ENCODE data around the gene TMEM63C. TPM values are rescaled to one million over a fixed set of nuclear protein-coding genes. Genes with fewer than 3 reads are reported as not detected.
"Not testable (repeated sequence)": the region's sequence is repeated elsewhere in the genome, so short reads cannot be mapped to it uniquely, and the experiment has no call there.

TMEM63C gene
- total RNA-seq, 2 experiments from 2014 or later, result 0.89 to 1.2 TPM

DNA sequence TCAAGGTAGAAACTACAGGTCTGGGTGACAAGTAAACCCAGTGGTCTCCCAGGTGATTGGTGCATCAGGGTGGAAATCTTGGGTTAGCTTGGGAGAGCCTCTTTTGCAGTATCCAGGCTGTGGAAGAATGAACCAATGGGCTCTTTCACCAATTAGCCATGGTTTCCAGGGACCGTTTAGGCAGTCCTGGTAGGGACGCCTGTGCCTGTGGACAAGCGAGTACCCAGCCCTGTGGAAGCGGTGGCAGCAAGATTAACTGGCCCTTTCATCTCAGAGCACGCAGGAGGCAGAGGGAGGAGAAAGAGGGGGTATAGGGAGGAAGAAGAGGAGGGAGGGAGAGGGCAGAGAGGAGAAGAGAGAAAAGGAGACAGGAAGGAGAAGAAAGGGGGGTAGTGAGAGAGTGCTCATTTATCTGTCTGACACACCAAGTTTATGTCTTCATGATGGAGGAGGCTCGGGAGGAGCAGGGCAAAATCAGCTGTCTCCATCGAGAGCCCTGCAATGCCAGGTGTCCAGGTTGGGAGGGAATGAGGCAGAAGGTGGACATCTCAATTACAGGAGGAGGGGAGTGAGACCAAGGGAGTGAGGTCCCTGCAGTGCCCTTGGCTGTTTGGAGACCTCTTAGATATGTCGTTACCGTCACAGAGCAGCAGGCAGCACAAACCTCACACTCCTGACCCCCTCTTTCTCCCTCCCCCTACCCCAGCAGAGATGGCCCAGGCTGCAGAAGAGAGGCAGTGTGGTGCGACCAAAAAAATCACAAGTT is 35.4 kb upstream of the TMEM63C start:
- H3K4me3 Mint-ChIP-seq, result no peak overlapping the region
- DNase-seq, result no peak
- H3K9me3 Mint-ChIP-seq, result no peaks in the 10 kb centered on the region
- H3K27ac Mint-ChIP-seq, result no peak overlapping the region
- no peaks in the 10 kb centered on the region for H3K36me3 Mint-ChIP-seq
- H3K27me3 Mint-ChIP-seq, result peaks cover 64% of the 10 kb centered on the region
- H3K4me1 Mint-ChIP-seq, result no peaks in the 10 kb centered on the region

DNA sequence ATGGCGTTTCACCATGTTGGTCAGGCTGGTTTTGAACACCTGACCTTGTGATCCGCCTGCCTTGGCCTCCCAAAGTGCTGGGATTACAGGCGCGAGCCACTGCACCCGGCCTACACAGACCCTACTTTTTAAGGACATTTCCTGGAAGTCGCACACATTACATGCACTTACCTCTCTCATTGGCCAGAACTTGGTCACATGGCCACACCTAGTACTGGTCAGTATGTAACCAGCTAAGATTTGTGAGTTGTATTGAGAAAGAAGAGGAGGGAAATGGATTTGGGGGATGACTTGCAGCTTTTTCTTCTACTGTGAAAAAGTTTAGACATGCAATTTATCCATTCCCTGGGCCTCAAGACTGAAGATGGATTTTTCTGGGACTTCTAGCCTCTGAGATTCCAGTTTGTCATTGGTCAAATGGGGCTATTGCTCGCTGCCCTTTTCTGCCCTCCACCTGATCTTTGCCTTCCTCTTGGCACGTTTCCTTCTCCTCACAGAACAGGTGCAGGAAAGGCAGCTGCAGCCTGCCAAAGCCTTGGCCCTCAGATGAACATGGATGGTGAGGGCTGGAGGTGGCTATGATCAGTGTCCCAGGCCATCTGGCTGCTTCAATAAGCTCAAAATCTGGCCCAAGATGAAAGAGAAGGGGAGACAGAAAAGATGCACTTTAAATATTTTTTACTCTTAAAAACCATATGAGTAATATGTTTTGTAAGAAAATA is 32.9 kb upstream of the TMEM63C start:
- H3K27me3 Mint-ChIP-seq, result peaks cover 55% of the 10 kb centered on the region
- H3K4me3 Mint-ChIP-seq, result no peak overlapping the region
- no peaks in the 10 kb centered on the region for H3K36me3 Mint-ChIP-seq
- H3K27ac Mint-ChIP-seq, result no peak overlapping the region
- H3K9me3 Mint-ChIP-seq, result no peaks in the 10 kb centered on the region
- no peaks in the 10 kb centered on the region for H3K4me1 Mint-ChIP-seq
- no peak for DNase-seq

DNA sequence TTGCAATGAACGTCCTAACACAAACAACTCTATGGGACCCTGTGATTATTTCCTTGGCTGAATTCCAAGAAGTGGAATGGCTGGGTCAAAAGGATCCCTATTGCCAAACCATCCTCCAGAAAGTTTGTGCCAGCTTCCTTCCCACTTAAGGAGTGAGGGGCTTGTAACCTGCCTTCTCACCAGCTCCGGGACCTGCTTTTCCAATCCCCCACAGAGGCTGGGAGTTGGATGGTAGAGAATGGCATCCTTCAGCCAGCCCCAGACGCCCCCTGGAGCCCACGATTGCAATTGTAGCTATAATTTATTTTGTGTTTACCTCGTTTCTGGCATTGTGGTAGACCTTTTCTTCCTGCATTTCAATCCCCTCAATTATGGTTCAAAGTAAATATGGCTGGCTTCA is 30.4 kb upstream of the TMEM63C start:
- Mint-ChIP-seq H3K9me3 (no peaks in the 10 kb centered on the region), H3K27ac (no peak overlapping the region), H3K36me3 (no peaks in the 10 kb centered on the region), H3K4me1 (no peaks in the 10 kb centered on the region), H3K27me3 (peaks cover 58% of the 10 kb centered on the region), H3K4me3 (no peak overlapping the region)
- no peak for DNase-seq

DNA sequence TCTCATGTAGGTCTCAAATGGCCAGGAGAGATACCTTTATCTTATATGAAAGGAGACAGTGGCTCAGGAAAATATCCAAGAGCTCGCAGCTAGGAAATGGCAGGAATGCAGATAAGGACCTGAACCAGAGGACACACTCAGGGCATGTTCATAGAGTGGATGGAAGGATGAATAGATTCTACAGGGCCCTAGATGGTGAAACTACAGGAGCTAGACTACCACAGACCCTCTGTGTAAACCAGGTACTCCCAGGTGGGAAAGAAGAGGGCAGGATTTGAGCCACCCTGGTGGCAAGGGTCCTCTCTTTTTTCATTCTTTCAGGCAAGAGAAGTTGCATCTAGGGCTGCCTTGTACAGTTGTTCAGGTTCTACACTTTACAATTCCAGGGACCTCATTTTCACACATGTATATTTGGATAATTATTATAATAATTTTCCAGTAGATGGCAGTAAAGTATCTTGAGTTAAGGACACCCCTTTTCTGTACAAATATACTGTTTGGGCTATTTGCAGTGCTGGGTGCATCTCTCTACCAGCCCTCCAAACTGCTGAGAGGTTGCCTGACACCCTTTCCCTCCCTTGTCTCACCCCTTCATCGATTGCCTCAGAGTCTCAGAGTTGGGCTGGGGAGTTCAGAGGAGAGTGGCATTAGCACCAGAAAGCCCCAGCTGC is 29.5 kb upstream of the TMEM63C start:
- no peaks in the 10 kb centered on the region for H3K9me3 Mint-ChIP-seq

DNA sequence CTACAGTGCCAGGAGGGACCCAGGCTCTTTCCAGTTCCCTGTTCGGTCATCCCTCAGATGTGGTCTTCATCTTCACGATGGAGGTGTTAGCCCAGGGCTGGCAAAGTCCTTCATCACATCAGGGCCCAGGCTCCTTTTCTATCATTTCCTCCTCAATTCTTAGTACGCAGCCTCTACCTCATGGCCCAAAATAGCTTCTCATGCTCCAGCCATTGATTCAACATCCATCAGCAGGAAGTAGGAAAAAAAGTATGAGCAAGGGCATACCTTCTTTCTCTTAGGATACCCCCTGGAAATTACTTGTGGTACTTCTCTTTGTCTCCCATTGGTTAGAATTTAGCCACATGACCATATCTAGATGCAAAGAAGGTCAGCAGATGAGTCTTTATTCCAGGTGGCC is 27.8 kb upstream of the TMEM63C start:
- no peak overlapping the region for H3K4me3 Mint-ChIP-seq
- H3K4me1 Mint-ChIP-seq, result no peaks in the 10 kb centered on the region
- no peak overlapping the region for H3K27ac Mint-ChIP-seq
- no peaks in the 10 kb centered on the region for H3K9me3 Mint-ChIP-seq
- no peak for DNase-seq
- H3K27me3 Mint-ChIP-seq, result peaks cover 55% of the 10 kb centered on the region
- H3K36me3 Mint-ChIP-seq, result no peaks in the 10 kb centered on the region

More for the DNA sequence above, 29.5 kb upstream of the TMEM63C start:
- Mint-ChIP-seq H3K27me3 (peaks cover 51% of the 10 kb centered on the region), H3K4me3 (no peak overlapping the region), H3K27ac (no peak overlapping the region), H3K4me1 (no peaks in the 10 kb centered on the region), H3K36me3 (no peaks in the 10 kb centered on the region)
- DNase-seq, result no peak

DNA sequence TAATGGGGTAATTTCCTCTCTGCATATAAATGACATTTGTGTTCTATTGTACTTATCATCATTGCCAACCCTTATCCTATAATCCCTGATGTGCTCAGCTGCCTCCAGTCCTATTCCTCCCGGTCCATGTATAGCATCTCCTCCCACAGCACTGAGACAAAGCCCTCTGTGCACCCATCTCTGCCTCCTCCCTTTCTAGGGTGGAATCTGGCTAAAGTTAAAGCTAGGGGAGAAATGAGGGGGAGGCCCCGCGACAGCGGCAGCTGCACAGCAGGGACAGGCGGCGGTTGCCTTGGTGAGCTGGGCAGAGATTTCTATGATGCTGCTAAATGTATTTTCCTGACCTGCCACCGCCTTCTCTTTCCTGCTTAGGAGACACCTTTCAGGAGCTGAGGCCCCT is 27.2 kb upstream of the TMEM63C start:
- Mint-ChIP-seq H3K4me1 (no peaks in the 10 kb centered on the region), H3K4me3 (no peak overlapping the region), H3K27ac (no peak overlapping the region), H3K36me3 (no peaks in the 10 kb centered on the region), H3K9me3 (no peaks in the 10 kb centered on the region), H3K27me3 (peaks cover 57% of the 10 kb centered on the region)
- no peak for DNase-seq

DNA sequence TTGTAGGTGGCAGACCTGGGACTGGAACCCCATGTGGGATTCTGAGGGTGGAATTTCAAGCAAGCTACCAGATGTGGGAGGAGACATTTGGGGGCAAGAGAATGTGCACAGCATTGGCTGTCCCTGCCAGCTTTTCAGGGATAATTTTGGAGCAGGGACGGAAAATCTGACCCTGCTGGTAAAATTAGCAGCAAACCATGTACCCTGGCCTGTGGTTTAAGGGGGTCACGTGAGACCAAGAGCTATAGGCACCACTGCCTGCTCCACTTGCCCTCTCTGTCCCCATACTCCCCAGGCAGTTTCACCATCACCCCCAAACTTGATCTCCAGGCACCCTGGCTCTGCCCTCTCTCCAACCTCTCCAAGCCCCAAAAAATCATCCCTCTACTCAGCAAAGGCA is 26.5 kb upstream of the TMEM63C start:
- Mint-ChIP-seq H3K27ac (no peak overlapping the region), H3K4me3 (no peak overlapping the region), H3K36me3 (no peaks in the 10 kb centered on the region), H3K27me3 (peaks cover 56% of the 10 kb centered on the region), H3K4me1 (no peaks in the 10 kb centered on the region), H3K9me3 (no peaks in the 10 kb centered on the region)
- no peak for DNase-seq

DNA sequence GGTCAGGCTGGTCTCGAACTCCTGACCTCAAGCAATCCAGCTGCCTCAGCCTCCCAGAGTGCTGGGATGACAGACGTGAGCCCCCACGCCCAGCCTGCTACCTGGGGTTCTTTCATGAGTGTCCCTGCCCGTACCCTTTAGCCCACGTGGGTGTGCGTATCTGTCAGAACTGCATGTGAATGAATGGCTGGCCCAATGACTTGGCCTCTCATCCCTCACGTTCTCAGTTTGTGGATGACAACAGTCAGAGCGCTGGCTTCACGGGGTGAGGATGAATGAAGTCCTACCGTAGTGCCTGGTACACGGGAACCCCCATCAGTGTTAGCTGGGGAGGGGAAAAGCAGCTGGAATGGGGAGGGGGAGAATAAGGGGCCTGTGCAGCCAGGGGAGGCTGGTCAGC is 23.9 kb upstream of the TMEM63C start:
- H3K4me3 Mint-ChIP-seq, result no peak overlapping the region
- H3K9me3 Mint-ChIP-seq, result no peaks in the 10 kb centered on the region
- H3K27ac Mint-ChIP-seq, result no peak overlapping the region
- no peaks in the 10 kb centered on the region for H3K4me1 Mint-ChIP-seq
- H3K27me3 Mint-ChIP-seq, result peaks cover 58% of the 10 kb centered on the region
- DNase-seq, result no peak
- no peaks in the 10 kb centered on the region for H3K36me3 Mint-ChIP-seq

DNA sequence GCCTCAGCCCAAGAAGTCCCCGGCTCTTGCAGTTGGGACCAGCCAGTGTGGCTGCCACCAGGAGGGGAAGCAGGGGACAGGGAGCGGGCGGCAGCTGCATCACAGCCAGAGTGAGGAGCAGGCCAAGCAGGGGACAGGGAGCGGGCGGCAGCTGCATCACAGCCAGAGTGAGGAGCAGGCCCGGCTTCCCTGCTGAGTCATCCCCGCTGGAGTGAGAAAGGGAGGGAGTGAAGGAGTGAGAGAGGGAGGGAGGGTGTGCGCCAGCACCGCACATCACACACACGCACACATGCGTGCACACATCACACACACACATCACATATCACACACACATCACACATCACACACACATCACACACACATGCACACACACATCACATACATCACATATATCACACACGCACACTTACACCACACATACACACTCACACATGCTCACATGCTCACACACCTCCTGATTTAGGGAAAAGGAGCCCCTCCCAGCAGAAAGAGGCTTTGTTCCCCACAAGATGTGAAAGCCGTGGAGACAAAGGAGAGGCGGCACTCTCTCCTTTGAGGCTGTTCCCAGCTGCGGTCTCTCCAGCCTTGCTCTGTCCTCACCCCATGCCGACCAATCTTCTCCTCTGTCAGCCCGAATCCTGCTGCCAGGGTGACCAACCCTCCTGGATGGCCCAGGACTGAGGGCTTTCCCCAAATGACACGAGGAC is 23.3 kb upstream of the TMEM63C start:
- Mint-ChIP-seq H3K27me3 (peaks cover 54% of the 10 kb centered on the region), H3K36me3 (no peaks in the 10 kb centered on the region), H3K4me1 (no peaks in the 10 kb centered on the region), H3K9me3 (no peaks in the 10 kb centered on the region), H3K4me3 (no peak overlapping the region), H3K27ac (no peak overlapping the region)
- no peak for DNase-seq

DNA sequence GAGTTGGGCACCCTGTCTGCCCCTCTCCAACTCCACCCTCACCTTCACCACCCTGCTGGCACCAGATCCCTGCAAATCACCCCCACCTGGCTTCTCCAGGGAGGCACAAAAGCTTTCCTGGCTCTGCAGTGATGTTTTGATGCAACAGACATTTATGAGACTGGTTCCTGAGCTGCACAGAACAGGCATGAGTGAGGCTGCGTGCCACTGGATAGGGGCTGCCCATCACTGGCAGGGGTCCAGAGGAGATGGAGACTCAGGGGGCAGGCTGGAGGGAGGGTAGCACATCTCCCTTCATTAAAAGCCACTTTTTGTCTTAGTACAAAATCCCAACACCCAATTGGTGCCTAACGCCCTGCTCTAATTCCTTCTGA is 22.7 kb upstream of the TMEM63C start:
- peaks cover 51% of the 10 kb centered on the region for H3K27me3 Mint-ChIP-seq
- no peaks in the 10 kb centered on the region for H3K36me3 Mint-ChIP-seq

DNA sequence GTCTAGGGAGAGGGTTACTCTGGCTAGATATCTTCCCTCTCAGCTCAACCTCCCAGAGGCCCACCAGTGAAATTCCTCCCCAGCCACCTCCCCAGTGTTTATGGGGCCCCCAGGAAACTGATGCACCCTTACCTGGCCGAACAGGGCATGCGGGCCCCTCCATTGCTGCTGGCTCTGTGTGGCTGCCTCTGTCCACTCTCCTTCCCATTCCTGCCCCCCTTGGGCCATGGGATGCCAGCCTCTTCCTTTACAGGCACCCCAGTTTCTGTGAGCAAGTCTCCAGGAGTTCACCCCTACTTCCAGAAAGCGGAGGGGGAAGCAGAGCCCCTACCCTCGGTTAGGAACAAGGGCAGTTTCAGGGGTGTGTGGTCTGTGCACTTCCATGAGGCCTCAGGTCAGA is 20.6 kb upstream of the TMEM63C start:
- Mint-ChIP-seq H3K9me3 (no peaks in the 10 kb centered on the region), H3K27ac (no peak overlapping the region), H3K36me3 (no peaks in the 10 kb centered on the region), H3K4me1 (no peaks in the 10 kb centered on the region), H3K27me3 (peaks cover 36% of the 10 kb centered on the region), H3K4me3 (no peak overlapping the region)
- DNase-seq, result no peak

More for the DNA sequence above, 22.7 kb upstream of the TMEM63C start:
- Mint-ChIP-seq H3K4me1 (no peaks in the 10 kb centered on the region), H3K9me3 (no peaks in the 10 kb centered on the region), H3K27ac (no peak overlapping the region), H3K4me3 (no peak overlapping the region)
- no peak for DNase-seq

DNA sequence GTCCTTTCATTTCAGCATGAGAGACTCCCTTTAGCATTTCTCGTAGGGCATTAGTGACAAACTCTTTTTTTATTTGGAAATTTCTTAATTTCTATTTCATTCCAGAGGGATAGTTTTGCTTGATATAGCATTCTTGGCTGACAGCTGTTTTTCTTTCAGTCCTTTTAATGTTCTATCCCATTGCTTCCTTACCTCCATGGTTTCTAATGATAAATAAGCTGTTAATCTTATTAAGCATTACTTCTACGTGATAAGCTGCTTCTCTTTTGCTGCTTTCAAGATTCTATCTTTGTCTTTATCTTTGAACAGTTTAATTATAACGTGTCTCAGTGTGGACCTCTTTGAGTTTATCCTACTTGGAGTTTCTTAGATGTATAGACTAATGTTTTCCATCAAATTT is 11.6 kb upstream of the TMEM63C start:
- peaks cover 20% of the 10 kb centered on the region for H3K27me3 Mint-ChIP-seq
- no peak overlapping the region for H3K4me3 Mint-ChIP-seq
- DNase-seq, result no peak
- peaks cover 20% of the 10 kb centered on the region for H3K9me3 Mint-ChIP-seq
- no peak overlapping the region for H3K27ac Mint-ChIP-seq
- H3K4me1 Mint-ChIP-seq, result no peaks in the 10 kb centered on the region
- H3K36me3 Mint-ChIP-seq, result no peaks in the 10 kb centered on the region

DNA sequence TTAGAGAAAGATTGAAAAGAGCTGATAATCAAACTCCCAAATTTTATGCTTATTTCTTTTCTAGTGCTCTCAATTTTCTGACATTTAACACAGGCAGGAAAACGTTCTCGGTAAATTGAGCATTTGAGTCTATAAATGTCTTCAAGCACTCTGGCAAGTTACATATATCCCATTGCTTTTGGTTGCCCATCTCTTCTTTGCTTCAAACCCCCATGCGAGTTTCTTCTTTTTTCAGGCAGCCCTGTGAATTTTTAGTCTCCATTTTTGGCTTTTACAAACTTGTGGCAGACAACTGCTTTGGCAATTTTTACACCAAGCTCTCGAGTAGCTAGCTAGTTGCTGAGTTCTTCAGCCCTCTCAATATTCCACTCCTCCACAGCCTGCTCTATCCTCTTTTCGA is 8.7 kb upstream of the TMEM63C start:
- peaks cover 20% of the 10 kb centered on the region for H3K9me3 Mint-ChIP-seq
- H3K36me3 Mint-ChIP-seq, result no peaks in the 10 kb centered on the region
- no peak overlapping the region for H3K4me3 Mint-ChIP-seq
- H3K27ac Mint-ChIP-seq, result no peak overlapping the region
- H3K27me3 Mint-ChIP-seq, result peaks cover 19% of the 10 kb centered on the region
- DNase-seq, result no peak
- no peaks in the 10 kb centered on the region for H3K4me1 Mint-ChIP-seq

DNA sequence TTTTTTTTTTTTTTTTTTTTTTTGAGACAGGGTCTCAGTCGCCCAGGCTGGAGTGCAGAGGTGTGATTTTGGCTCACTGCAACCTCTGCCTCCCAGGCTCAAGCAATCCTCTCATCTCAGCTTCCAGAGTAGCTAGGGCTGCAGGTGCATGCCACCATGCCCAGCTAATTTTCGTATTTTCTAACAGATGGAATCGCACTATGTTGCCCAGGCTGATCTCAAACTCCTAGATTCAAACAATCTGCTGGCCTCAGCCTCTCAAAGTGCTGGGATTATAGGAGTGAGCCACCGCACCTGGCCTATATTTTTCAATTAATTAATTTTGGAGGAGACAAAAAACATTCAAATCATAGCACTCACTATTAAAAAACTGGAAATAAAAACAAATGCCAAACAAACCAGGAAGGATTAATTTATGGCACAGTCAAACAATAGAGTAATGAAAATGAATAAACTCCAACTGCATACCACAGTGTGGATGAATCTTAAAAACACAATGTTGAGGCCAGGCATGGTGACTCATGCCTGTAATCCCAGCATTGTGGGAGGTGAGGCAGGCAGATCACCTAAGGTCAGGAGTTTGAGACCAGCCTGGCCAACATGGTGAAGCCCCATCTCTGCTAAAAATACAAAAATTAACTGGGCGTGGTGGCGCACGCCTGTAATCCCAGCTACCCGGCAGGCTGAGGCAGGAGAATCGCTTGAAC is 7.5 kb upstream of the TMEM63C start:
- peaks cover 14% of the 10 kb centered on the region for H3K27me3 Mint-ChIP-seq
- not testable (repeated sequence) for H3K27ac Mint-ChIP-seq, H3K4me1 Mint-ChIP-seq, DNase-seq, H3K36me3 Mint-ChIP-seq, H3K4me3 Mint-ChIP-seq
- H3K9me3 Mint-ChIP-seq, result peaks cover 16% of the 10 kb centered on the region
